Measurements from ENCODE around the gene DCTN4.
"Not testable (repeated sequence)": the region's sequence is repeated elsewhere in the genome, so short reads cannot be mapped to it uniquely, and the experiment has no call there.

The DCTN4 gene

DNA sequence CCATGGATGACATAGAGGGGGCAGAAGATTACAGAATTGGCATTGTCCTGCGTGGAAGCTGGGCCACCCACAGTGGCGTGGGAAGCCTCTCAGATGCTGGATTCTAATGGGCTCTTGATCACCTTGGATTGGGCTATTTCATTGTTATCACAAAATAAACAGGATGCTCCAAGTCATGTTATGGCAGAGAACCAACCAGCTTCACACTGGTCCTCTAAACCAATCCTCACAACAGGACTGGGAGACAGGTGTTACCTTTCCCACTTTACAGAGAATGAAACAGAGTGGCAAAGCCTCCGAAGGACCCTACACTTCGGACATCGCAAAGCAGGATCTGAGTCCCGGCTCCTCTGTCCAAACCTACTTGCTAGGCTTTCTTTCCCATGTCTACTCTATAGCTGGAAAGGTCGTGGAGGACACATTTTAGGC is 19.3 kb upstream of the DCTN4 start:
- no peak for FAIRE-seq

DNA sequence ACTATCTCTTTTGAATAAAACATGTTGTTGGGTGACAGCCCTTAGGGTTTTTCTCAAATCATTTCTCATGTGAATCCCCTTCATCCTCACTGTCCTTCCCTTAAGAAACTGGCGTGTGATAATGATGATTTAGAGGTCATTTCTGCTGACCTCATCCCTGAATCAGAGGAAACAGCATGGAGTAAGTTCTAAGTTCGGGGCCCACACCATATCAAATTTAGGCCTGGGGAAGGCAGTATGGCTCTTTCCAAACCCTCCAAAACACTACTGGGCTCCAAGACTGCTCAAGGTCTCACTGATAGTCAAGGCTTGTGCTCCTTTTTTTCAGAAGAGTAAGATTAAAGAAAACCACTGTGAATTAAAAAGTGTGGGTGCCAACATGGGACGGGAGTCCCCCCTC is 18.9 kb upstream of the DCTN4 start:
- FAIRE-seq, result no peak

DNA sequence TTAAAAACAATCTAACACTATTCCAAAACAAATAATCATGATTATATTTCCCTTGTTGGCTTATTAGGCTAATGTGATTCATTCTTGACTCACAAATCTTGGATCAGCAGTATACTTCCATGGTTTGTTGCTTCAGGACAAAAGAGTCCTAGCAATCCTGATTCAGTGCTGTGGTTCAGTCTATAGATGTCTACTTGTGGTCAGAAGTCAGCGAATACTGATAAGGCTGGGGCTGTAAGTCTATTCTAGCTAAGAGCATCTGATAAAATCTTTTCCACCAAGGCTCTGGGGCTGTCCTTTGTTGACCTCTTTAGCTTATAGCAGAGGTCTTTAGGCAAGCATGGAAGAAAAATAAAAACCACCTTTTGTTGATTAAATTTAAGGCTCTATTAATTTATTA is 15.3 kb upstream of the DCTN4 start:
- no peak for FAIRE-seq

DNA sequence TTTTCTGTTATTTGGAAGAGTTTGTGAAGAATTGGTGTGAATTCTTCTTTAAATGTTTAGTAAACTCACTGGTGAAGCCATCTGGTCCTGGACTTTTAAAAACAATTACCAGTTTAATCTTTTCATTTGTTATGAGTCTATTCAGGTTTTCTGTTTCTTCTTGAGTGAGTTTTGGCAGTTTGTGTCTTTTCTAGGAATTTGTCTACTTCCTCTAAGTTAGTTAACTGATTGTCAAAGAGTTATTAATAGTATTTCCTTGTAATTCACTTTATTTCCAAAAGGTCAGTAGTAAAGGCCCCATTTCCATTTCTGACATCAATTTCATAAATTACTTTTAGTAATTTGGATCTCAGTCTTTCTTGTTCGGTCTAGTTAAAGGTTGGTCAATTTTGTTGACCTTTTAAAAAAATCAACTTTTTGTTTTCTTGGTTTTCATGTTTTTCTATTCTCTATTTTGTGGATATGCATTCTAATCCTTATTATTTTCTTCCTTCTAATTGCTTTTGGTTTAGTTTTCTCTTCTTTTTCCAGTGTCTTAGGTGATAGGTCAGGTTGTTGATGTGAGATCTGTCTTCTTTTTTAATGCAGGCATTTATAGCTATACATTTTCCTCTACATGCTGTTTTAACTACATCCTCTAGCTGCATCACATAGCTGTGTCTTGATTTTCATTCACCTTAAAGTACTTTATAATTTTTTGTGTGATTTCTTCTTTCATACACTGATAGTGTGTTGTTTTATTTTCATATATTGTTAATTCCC is 12.4 kb upstream of the DCTN4 start:
- FAIRE-seq, result no peak

DNA sequence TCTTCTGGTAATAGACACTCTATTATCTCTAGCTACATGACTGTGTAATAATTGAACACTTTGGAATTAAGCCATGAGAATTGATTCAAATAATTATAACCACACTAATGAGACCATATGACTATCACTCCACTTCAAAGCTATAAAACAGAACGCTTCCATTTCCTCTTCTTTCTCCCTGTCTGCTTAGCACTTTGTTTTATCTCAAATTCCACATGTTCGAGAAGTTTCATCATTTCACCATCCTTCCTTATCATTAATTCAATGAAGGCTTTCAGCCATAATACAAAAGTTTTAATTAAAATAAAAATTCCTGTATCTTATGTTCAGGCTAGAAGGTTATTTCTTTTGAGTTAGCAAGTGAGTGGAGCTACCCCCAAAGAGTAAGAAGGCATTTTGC is 7.4 kb upstream of the DCTN4 start:
- no peak for FAIRE-seq

DNA sequence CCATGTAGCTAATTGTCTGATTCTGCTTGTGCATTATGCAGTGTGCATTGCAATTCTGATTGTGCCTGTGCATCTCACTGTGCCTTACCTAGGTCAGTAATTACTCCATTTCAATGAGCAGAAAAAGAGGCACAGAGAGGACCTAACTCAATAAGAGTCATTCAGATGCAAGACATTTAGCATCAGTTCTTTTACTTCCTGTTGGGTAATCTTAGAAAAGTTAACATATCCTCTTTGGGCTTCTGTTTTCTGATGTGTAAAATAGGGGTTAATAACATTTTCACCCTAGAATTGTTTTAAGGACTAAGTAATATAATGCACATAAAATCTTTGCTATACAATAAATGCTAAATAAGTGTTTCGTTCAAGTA is 7.0 kb upstream of the DCTN4 start:
- FAIRE-seq, result no peak

DNA sequence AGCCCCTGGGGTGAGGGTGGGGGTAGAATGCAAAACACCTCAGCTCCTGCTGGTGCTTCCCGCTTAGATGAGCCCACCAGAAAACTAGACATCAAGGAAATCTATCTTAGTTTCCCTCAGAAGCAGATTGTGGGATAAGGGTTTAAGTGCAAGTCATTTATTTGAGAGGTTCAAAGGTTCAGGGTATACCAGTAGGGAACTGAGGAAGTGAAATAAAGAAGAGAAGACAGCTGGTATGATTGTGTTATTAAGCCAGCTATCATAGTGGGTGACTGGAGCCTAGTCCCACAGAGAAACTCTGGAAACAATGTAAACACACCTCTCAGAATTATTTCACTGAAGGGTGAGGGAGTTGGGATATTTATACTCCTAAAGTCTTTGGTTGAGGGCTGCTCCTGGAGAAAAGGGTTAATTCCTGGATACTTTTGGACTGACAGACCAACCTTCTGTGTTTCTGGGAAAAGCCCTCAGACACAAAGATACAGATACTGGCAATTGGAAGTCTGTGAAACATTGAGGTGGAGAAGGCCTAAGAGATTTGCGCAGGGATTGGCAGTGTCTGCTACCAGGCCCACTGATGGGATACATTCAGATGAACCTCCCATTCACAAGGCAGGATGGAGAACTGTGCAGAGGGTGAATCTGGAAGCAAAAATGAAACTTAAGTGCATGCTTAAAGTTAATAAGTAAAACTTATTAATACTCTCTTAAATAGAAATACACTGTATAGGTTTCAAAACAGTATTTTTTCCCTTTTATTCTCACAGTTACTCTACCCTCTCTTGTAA is 6.4 kb upstream of the DCTN4 start:
- FAIRE-seq, result no peak

DNA sequence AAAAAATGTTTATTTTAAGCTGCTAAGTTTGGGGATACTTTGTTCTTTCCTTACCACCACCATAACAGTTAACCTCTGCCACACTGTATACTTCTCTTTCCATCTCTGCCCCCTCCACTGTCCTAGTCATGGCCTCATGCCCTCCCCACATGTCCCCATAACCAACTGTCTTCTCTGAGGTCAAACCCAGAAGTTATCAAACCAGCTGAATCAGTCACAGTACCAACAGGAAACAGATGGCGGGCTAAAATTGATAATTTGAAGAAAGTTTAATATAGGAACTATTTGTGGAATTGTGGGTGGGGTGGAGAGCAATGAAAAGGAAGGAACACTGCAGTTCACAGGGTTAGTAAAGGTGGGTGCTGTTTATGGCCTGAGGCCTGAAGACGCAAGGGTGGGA is 5.7 kb upstream of the DCTN4 start:
- no peak for FAIRE-seq

DNA sequence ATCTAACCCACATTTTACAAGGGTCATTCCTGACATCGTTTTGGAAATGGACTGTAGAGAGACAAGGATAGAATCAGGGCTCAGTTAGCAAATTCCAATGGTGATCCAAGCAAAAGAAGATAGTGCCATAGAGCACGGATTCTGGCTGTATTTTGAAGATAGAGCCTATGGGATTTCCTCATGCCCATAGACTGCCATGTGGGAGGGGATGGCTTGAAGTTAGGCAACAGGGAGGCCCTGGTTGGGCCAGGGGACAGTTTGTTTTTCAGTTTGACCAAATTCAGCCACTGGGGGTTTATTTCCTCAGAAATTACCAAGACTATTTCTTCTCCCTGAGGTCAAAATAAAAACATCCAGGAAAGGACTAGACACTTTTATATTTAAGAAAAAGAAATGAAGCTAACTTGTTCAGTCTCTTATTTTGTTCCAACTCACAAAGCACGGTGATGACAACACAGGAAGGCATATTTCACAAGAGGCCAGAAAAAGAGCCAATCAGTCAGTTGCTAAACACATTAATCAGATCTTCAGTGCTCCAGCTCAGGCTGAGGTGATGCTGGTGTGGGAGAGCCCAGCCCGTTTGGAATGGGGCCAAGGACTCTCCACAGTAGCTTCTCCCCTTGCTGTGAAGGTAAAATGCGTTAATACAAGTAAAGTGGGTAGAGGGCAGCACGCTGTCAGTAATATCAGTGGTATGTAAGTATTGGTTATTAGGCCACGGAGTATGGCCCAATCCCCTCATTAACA is 4.4 kb upstream of the DCTN4 start:
- FAIRE-seq, result no peak

DNA sequence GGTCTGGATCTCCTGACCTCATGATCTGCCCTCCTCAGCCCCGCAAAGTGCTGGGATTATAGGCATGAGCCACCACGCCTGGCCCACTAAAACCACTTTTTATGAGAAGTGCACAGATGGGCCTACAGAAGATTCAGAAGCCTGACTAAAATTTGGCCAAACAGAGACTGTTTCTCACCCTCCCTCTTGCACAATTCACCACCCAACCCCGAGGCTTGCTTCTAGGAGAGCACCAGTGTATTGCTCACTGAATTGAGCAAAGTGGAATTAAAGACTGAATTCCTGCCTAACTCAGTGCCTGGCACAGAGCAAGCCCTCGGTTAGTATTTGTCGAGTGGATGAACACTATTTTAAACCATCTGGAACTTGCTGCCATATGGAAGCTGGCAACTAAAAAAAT is 3.4 kb upstream of the DCTN4 start:
- no peak for FAIRE-seq

DNA sequence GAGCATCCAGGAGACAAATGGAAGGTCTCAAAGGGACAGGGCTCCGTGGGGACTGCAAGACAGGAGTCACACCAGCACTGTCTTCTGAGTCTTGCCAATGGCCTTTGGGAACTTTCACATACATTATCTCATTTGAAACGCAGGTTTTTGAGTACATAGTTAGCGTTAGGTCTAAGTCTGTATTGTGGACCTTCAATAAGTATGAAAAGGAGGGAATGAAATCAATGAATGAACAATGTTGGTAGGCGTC is 442 bp upstream of the DCTN4 start:
- FAIRE-seq, result no peak

DNA sequence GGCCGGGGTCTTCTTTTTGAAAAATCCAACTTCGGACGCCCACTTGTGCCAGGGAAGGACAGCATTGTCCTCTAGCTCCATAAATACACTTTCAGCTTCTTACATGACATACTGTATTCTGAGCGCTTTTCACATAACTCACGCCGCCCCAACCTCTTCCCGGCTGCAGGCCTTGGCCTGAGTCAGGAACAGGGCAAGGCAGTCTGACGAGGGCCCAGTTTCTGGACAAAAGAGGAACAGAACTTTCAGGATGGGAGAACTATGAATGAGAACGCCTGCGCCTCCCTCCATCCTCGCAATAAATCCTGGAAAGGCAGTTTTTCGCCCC is 650 bp downstream of the DCTN4 start:
- no peak for FAIRE-seq

DNA sequence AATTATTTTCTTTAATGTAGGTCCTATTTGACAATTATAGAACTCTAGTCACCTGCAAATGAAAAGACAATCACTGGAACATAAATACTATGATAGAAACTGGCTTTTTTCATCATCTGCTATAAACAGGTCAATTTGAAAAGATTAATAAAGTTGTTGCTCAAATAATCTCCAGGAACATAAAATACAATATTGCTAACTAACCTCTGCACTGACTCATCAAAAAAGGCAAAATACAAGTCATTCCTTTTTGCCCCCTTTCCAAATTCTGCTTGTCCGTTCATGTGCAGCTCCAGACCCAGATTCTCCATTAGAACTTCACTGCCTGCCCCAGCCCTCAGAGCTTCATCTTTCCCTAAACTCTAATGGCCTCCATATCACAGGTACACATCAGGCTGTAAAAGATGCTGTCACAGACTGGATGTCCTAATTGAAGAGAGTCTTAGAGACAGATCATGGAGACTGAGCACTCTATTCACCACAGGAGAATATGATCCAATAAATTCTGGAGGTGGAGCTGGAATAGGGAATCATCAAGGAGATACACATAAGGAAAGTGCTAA is 1.6 kb downstream of the DCTN4 start:
- no peak for FAIRE-seq

DNA sequence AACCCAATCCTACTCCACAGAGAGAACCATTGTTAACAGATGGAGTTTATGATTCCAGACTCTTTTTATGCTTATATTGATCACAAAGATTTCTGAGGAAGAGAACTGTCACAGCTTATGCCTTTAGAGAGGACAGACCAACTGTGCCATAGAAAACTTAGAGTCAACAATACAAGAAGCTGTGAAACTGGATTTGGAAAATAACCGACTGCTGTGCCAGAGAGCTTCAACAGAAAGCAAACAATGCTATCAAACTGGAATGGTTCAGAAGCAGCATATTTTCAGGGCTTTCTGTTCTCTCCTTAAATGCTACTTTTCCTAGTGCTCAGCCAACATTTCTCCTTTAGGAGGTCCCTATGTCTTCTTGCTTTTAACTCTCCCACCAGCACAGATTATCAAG is 5.0 kb downstream of the DCTN4 start:
- no peak for FAIRE-seq

DNA sequence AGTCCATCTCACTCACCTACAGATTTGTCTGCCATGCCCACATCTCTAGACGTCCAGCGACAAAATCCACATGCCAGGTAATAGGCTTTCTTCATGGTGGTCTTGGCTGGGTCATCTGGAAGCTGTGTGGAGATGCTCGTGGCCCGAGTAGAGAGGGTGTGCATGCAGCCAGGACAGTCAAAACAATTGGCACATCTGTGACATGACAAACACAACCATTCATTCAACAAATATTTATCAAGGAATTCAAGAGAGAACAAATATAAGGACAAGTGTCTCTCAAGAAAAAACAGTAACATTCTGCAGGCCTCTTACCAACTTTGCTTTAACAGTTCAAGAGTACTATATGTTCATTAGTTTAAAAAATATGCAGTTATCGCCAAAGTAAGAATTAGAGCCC is 5.4 kb downstream of the DCTN4 start:
- no peak for FAIRE-seq

DNA sequence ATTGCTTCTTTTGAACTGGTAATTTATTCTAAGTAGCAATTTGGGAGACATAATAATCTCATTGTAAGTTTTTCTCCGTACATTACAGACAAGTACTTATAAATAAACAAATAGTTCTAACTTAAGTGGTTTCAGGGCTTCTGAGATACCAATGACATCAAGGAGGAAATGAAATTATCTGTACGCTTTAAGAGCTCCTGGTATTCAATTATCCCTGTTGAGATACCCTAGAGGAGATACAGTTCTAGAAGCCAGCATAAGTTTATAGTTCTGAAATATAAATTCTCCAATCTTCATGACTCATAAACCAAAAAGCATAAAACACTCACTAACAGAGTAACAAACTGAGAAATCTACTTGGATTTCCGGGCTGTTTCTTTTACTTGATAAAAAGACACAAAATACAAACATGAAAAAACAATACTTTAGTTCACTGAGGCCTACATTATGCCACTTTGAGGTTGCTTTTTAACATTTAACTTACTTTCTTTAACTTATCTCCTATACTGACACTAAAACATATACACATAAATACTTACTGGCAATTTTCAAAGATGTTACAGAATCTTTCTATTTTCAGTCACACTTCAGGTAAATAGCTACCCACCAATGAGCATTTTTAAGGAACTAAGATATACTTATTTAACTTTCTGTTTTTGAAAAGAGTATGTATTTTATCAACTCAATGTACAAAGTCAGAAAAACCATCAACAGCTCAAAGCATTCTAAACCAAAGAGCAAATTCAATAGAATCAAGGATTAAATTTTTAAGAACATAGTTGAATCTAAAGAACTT is 7.5 kb downstream of the DCTN4 start:
- FAIRE-seq, result no peak

DNA sequence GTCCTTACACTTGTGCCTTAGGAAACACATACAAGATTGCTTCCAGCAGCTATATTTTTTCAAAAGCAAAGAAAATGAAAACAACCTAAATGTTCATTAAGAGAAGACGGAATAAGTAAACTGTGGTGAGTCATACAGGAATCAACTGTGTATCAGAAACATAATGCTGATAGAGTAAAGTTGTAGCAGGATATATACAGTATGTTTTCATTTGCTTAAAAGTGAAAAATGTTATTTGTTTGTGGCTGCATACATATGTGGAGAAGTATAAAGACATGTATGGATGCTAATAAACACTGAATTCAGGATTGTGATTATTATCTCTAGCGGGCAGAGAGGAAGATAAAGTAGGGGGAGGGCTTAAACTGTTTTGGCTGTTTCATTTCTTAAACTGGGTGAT is 8.3 kb downstream of the DCTN4 start:
- no peak for FAIRE-seq

DNA sequence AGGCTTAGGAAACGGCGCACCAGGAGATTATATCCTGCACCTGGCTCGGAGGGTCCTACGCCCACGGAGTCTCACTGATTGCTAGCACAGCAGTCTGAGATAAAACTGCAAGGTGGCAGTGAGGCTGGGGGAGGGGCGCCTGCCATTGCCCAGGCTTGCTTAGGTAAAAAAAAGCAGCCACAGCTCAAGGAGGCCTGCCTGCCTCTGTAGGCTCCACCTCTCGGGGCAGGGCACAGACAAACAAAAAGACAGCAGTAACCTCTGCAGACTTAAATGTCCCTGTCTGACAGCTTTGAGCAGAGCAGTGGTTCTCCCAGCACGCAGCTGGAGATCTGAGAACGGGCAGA is 15.7 kb downstream of the DCTN4 start:
- not testable (repeated sequence) for FAIRE-seq

DNA sequence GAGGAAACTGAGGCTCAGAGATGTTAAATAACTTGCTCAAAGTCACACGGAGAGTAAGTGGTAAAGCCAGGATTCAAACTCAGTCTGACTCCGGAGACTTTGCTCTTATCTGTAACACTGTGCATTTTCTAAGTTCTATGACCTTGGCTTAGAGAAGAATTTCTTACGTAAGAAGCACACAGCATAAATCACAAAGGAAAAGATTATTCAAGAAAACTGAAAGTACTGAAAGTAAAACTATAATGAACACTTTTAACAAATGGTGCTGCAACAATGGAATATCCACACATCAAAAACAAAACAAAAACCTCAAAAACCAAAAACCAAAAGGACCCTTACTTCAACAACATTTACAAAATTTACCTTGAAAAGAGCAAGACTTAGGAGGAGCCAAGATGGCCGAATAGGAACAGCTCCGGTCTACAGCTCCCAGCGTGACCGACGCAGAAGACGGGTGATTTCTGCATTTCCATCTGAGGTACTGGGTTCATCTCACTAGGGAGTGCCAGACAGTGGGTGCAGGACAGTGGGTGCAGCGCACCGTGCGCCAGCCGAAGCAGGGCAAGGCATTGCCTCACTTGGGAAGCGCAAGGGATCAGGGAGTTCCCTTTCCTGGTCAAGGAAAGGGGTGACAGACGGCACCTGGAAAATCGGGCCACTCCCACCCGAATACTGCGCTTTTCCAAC is 16.2 kb downstream of the DCTN4 start:
- FAIRE-seq, result not testable (repeated sequence)

DNA sequence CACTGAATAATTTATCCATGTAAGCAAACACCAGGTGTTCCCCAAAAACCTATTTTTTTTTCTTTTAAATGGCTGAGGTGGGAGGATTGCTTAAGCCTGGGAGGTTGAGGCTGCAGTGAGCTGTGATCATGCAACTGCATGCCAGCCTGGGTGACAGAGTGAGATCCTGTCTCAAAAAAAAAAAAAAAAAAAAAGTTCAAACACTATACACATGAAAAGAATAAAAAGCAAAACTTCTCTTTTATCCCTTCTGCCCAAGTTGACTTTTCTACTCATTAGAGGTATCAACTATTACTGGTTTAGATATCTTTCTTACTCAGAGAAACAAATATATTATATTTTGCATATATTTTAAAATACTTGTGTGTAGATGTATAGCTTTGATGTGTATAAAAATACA is 17.8 kb downstream of the DCTN4 start:
- no peak for FAIRE-seq

DNA sequence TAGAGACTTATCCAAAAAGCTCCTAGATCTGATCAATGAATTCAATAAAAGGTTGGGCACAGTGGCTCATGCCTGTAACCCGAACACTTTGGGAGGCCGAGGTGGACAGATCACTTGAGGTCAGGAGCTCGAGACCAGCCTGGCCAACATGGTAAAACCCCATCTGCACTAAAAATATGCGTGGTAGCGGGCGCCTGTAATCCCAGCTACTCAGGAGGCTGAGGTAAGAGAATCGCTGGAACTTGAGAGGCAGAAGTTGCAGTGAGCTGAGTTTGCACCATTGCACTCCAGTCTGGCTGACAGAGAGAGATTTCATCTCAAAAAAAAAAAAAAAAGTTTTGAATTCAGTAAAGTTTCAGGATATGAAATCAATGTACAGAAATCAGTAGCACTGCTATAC is 20.0 kb downstream of the DCTN4 start:
- no peak for FAIRE-seq

DNA sequence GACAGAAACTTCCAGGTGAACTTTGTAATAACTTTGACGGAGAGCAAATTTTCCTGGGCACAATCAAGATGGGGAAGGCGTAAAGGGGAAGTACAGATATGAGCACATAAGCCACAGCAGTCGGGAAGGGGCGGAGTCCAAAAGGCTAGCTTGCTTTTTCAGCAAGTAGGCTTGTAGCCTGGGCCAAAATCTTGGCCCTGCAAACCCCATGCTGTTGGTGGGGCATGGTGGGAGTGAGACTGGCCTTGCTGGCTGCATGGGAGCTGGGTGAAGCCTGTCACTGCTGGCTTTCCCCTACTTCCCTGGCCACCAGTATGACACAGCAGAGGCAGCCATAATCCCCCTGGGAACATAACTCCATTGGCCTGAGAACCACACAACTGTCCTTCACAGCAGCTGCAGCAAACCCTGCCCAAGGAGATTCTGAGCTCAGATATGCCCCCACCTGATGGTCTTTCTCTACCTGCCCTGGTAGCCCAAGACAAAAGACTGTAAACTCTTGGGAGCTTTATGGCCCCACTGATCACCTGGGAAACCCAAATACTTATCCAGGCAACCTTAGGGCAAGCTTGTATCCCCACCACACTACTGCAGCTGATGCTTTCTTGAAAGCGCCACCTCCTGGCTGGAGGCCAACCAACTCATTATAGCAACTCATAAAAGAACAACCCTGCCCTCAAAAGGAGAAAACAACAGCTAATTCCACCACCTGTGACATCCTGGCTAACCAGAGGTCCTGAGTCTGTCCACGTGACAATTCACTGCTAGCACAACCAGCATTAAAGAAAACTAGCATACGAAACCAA is 24.0 kb downstream of the DCTN4 start:
- no peak for FAIRE-seq

Data from islet of Langerhans (tissue), 1 donor.